Adrenal gland (tissue), 5 donors: ENCODE measurements around the gene C16orf87.

Source experiments
- CTCF ChIP-seq, 6 experiments: fragments of 450-650 bp in 4 of 6; fragments of 200-600 bp in 2 of 6; sonication (generic) in 1 of 6; IDR thresholded peaks; 1 replicate in 5 of 6; 2 replicates in 1 of 6; pipeline versions ENCODE4 v1.5.1 to v1.8.0; 2016 to 2021; ENCODE audit warnings: antibody characterized with exemption in 6 of 6, mild to moderate bottlenecking in 2 of 6, moderate library complexity in 1 of 6
- POLR2A ChIP-seq, 2 donors: fragments of 450-650 bp; IDR thresholded peaks; one replicate each; pipeline ENCODE4 v1.6.1; 2017; ENCODE audit warnings: antibody characterized with exemption in 2 of 2, mild to moderate bottlenecking in 2 of 2, moderate library complexity in 1 of 2
- donor health status: DM: no; HTN: no; CAD: no.

DNA sequence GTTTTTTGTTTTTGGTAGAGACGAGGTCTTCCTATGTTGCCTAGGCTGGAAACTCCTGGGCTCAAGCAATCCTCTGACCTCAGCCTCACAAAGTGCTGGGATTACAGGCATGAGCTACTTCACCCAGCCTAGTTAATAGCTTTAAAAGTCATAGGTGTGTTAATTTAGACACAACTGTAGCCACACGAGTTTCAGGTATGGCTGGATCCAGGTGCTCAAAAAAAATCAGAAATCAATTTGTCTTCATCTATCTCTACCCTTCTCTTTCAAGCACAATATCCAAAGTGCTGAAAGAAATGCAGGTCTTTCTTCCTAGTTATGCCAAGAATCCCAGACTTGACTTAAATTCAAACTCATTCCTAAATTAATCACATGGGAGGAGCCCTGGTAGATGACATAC, 23.9 kb upstream of the C16orf87 start:
- TF ChIP-seq CTCF (IDR thresholded peaks at IDR 0.05) (no peak), POLR2A (IDR thresholded peaks at IDR 0.05) (no peak)
